SK-N-SH treated with all-trans-retinoic acid at 6 μM for 48 hours (cell line): ENCODE measurements around the gene FGF3.

ENCODE experiments used
- ATAC-seq: fragments of 200-7000 bp; cut with Tn5 transposase; 3 replicates; pipeline ENCODE4 v1.9.1; 2020; ENCODE audit warnings: mild to moderate bottlenecking, moderate library complexity
- ARNTL ChIP-seq: fragments of 450-650 bp; formaldehyde crosslinking; IDR thresholded peaks from 2 replicates; pipeline ENCODE4 v1.5.0; 2020; ENCODE audit warnings: low read depth, mild to moderate bottlenecking, moderate library complexity, borderline replicate concordance
- BACH2 ChIP-seq: fragments of 250-450 bp; sonication (Bioruptor Pico); IDR thresholded peaks from 2 replicates; pipeline ENCODE4 v1.9.0; 2021; ENCODE audit warnings: mild to moderate bottlenecking, borderline replicate concordance
- CSDC2 ChIP-seq: fragments of 250-450 bp; sonication (Bioruptor Pico); IDR thresholded peaks from 2 replicates; pipeline ENCODE4 v1.5.0; 2020; ENCODE audit warnings: mild to moderate bottlenecking, moderate library complexity
- ESRRG ChIP-seq: fragments of 250-450 bp; sonication (Bioruptor Pico); IDR thresholded peaks from 2 replicates; pipeline ENCODE4 v1.6.1; 2021; ENCODE audit warnings: mild to moderate bottlenecking
- GLIS3 ChIP-seq: fragments of 250-450 bp; sonication (Bioruptor Pico); IDR thresholded peaks from 2 replicates; pipeline ENCODE4 v1.5.0; 2020; ENCODE audit warnings: mild to moderate bottlenecking, moderate library complexity
- ISL1 ChIP-seq: fragments of 250-450 bp; sonication (Bioruptor Pico); IDR thresholded peaks from 2 replicates; pipeline ENCODE4 v2.1.2; 2022; ENCODE audit warnings: mild to moderate bottlenecking, moderate library complexity
- OSR1 ChIP-seq: fragments of 250-450 bp; sonication (Bioruptor Pico); IDR thresholded peaks from 2 replicates; pipeline ENCODE4 v1.8.0; 2022; ENCODE audit warnings: moderate library complexity, mild to moderate bottlenecking, inconsistent platforms
- PPARA ChIP-seq: fragments of 250-450 bp; sonication (Bioruptor Pico); IDR thresholded peaks from 2 replicates; pipeline ENCODE4 v1.5.0; 2020; ENCODE audit warnings: mild to moderate bottlenecking, borderline replicate concordance
- RARB ChIP-seq: fragments of 250-450 bp; sonication (Bioruptor Pico); IDR thresholded peaks from 2 replicates; pipeline ENCODE4 v1.8.0; 2021; ENCODE audit warnings: mild to moderate bottlenecking, moderate library complexity
- SNAI2 ChIP-seq: fragments of 250-450 bp; sonication (Bioruptor Pico); IDR thresholded peaks from 2 replicates; pipeline ENCODE4 v1.5.0; 2020; ENCODE audit warnings: mild to moderate bottlenecking, moderate library complexity
- TCF4 ChIP-seq: fragments of 250-450 bp; sonication (Bioruptor Pico); IDR thresholded peaks from 2 replicates; pipeline ENCODE4 v1.8.0; 2021; ENCODE audit warnings: mild to moderate bottlenecking, moderate library complexity, borderline replicate concordance
- TOX ChIP-seq: fragments of 250-450 bp; sonication (Bioruptor Pico); IDR thresholded peaks from 2 replicates; pipeline ENCODE4 v1.8.0; 2021; ENCODE audit warnings: mild to moderate bottlenecking, moderate library complexity, borderline replicate concordance
- ZC3H10 ChIP-seq: fragments of 250-450 bp; sonication (Bioruptor Pico); IDR thresholded peaks from 2 replicates; pipeline ENCODE4 v1.5.1; 2021; ENCODE audit warnings: mild to moderate bottlenecking, moderate library complexity
- ZFP3 ChIP-seq: fragments of 250-450 bp; sonication (Bioruptor Pico); IDR thresholded peaks from 2 replicates; pipeline ENCODE4 v1.5.0; 2020; ENCODE audit warnings: mild to moderate bottlenecking, moderate library complexity
- ZFP30 ChIP-seq: fragments of 450-650 bp; formaldehyde crosslinking; IDR thresholded peaks from 2 replicates; pipeline ENCODE4 v1.5.0; 2022; ENCODE audit warnings: mild to moderate bottlenecking, moderate library complexity
- ZNF565 ChIP-seq: fragments of 450-650 bp; formaldehyde crosslinking; conservative IDR thresholded peaks from 2 replicates; pipeline ENCODE4 v1.5.0; 2020; ENCODE audit warnings: low read depth, mild to moderate bottlenecking, moderate library complexity
- ZNF70 ChIP-seq: fragments of 450-650 bp; formaldehyde crosslinking; IDR thresholded peaks from 2 replicates; pipeline ENCODE4 v1.5.0; 2020; ENCODE audit warnings: mild to moderate bottlenecking, moderate library complexity
- ZNF8 ChIP-seq: fragments of 450-650 bp; formaldehyde crosslinking; IDR thresholded peaks from 2 replicates; pipeline ENCODE4 v1.5.0; 2020; ENCODE audit warnings: mild to moderate bottlenecking, moderate library complexity
- TF ChIP-seq, protein P1 (sequence below): fragments of 250-450 bp; sonication (Bioruptor Pico); IDR thresholded peaks from 2 replicates; pipeline ENCODE4 v1.5.1; 2020; ENCODE audit warnings: low read depth, mild to moderate bottlenecking, moderate library complexity
- TF ChIP-seq, protein P2 (sequence below): fragments of 250-450 bp; sonication (Bioruptor Pico); IDR thresholded peaks from 2 replicates; pipeline ENCODE4 v1.8.0; 2021; ENCODE audit warnings: low read depth, mild to moderate bottlenecking, moderate library complexity, borderline replicate concordance
- TF ChIP-seq, protein P3 (sequence below): fragments of 250-450 bp; sonication (Bioruptor Pico); IDR thresholded peaks from 2 replicates; pipeline ENCODE4 v1.5.0; 2020; ENCODE audit warnings: mild to moderate bottlenecking, moderate library complexity
- TF ChIP-seq, protein P4 (sequence below): fragments of 250-450 bp; sonication (Bioruptor Pico); IDR thresholded peaks from 2 replicates; pipeline ENCODE4 v1.5.1; 2021; ENCODE audit warnings: mild to moderate bottlenecking, moderate library complexity
- TF ChIP-seq, protein P5 (sequence below): fragments of 250-450 bp; sonication (Bioruptor Pico); IDR thresholded peaks from 2 replicates; pipeline ENCODE4 v1.8.0; 2020; ENCODE audit warnings: mild to moderate bottlenecking, moderate library complexity, borderline replicate concordance

Gene FGF3

DNA sequence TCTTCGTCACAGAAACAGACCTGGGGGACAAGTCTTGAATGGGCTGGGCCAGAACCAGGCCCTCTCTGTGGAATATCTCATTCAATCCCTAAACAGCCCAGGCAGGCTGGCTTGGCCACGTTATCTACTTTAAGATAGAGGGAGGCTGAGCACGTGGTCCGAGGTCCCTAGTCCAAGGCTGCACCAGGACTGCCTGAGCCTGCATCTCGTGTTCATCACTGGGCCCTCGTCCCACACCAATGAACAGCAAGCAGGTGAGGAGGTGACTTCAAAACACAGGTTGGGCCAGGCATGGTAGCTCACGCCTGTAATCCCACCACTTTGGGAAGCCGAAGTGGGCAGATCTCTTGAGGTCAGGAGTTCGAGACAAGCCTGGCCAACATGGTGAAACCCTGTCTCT lies 20.3 kb upstream of the FGF3 start:
- ATAC-seq: no peak
- no peak for TF ChIP-seq ZNF565
- no peak for TF ChIP-seq RARB (CRISPR knock-in tag)
- no peak for TF ChIP-seq ZFP30 (CRISPR knock-in tag)
- TF ChIP-seq ZNF70 (CRISPR knock-in tag): no peak
- no peak for TF ChIP-seq ESRRG
- TF ChIP-seq, protein P1, sequence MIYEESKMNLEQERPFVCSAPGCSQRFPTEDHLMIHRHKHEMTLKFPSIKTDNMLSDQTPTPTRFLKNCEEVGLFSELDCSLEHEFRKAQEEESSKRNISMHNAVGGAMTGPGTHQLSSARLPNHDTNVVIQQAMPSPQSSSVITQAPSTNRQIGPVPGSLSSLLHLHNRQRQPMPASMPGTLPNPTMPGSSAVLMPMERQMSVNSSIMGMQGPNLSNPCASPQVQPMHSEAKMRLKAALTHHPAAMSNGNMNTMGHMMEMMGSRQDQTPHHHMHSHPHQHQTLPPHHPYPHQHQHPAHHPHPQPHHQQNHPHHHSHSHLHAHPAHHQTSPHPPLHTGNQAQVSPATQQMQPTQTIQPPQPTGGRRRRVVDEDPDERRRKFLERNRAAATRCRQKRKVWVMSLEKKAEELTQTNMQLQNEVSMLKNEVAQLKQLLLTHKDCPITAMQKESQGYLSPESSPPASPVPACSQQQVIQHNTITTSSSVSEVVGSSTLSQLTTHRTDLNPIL (CRISPR knock-in tag): no peak
- no peak for TF ChIP-seq PPARA (CRISPR knock-in tag)
- TF ChIP-seq, protein P2, sequence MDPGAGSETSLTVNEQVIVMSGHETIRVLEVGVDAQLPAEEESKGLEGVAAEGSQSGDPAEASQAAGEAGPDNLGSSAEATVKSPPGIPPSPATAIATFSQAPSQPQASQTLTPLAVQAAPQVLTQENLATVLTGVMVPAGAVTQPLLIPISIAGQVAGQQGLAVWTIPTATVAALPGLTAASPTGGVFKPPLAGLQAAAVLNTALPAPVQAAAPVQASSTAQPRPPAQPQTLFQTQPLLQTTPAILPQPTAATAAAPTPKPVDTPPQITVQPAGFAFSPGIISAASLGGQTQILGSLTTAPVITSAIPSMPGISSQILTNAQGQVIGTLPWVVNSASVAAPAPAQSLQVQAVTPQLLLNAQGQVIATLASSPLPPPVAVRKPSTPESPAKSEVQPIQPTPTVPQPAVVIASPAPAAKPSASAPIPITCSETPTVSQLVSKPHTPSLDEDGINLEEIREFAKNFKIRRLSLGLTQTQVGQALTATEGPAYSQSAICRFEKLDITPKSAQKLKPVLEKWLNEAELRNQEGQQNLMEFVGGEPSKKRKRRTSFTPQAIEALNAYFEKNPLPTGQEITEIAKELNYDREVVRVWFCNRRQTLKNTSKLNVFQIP (CRISPR knock-in tag): no peak
- TF ChIP-seq BACH2 (CRISPR knock-in tag): no peak
- TF ChIP-seq ISL1 (CRISPR knock-in tag): no peak
- TF ChIP-seq ZNF8: no peak
- TF ChIP-seq GLIS3 (CRISPR knock-in tag): no peak
- TF ChIP-seq, protein P3, sequence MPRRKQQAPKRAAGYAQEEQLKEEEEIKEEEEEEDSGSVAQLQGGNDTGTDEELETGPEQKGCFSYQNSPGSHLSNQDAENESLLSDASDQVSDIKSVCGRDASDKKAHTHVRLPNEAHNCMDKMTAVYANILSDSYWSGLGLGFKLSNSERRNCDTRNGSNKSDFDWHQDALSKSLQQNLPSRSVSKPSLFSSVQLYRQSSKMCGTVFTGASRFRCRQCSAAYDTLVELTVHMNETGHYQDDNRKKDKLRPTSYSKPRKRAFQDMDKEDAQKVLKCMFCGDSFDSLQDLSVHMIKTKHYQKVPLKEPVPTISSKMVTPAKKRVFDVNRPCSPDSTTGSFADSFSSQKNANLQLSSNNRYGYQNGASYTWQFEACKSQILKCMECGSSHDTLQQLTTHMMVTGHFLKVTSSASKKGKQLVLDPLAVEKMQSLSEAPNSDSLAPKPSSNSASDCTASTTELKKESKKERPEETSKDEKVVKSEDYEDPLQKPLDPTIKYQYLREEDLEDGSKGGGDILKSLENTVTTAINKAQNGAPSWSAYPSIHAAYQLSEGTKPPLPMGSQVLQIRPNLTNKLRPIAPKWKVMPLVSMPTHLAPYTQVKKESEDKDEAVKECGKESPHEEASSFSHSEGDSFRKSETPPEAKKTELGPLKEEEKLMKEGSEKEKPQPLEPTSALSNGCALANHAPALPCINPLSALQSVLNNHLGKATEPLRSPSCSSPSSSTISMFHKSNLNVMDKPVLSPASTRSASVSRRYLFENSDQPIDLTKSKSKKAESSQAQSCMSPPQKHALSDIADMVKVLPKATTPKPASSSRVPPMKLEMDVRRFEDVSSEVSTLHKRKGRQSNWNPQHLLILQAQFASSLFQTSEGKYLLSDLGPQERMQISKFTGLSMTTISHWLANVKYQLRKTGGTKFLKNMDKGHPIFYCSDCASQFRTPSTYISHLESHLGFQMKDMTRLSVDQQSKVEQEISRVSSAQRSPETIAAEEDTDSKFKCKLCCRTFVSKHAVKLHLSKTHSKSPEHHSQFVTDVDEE (CRISPR knock-in tag): no peak
- TF ChIP-seq ARNTL (CRISPR knock-in tag): no peak
- TF ChIP-seq CSDC2: no peak
- TF ChIP-seq ZC3H10 (CRISPR knock-in tag): no peak
- TF ChIP-seq SNAI2: no peak

DNA sequence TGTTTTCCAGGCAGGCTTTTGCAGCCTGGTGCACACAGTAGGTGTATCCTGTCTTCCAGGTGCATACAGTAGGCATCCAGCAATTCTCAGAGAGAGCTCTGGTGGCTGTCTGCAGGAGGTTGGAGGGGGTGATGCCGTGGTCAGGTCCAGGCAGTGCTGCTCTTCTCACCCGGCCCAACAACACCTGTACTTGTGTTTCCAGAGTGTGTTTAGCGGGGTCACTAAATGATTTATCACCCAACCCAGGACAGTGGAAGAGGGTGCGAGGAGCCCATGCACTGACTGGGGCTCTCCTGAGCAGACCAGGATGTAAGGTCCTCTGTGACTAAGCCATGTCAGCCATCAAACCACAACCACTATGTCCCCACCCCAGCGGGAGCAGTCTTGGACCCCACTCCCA lies 18.6 kb upstream of the FGF3 start:
- TF ChIP-seq ZFP3 (no peak), BACH2 (CRISPR knock-in tag) (no peak), RARB (CRISPR knock-in tag) (no peak), TOX (no peak), ZNF565 (no peak), SNAI2 (no peak), ISL1 (CRISPR knock-in tag) (no peak), CSDC2 (no peak), GLIS3 (CRISPR knock-in tag) (no peak), TCF4 (no peak), ZNF8 (no peak), OSR1 (CRISPR knock-in tag) (no peak), ZFP30 (CRISPR knock-in tag) (no peak), PPARA (CRISPR knock-in tag) (no peak)
- TF ChIP-seq, protein P3 (CRISPR knock-in tag): no peak
- TF ChIP-seq, protein P2 (CRISPR knock-in tag): no peak
- TF ChIP-seq, protein P4, sequence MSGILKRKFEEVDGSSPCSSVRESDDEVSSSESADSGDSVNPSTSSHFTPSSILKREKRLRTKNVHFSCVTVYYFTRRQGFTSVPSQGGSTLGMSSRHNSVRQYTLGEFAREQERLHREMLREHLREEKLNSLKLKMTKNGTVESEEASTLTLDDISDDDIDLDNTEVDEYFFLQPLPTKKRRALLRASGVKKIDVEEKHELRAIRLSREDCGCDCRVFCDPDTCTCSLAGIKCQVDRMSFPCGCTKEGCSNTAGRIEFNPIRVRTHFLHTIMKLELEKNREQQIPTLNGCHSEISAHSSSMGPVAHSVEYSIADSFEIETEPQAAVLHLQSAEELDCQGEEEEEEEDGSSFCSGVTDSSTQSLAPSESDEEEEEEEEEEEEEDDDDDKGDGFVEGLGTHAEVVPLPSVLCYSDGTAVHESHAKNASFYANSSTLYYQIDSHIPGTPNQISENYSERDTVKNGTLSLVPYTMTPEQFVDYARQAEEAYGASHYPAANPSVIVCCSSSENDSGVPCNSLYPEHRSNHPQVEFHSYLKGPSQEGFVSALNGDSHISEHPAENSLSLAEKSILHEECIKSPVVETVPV (CRISPR knock-in tag): no peak
- TF ChIP-seq, protein P1 (CRISPR knock-in tag): no peak
- TF ChIP-seq, protein P5, sequence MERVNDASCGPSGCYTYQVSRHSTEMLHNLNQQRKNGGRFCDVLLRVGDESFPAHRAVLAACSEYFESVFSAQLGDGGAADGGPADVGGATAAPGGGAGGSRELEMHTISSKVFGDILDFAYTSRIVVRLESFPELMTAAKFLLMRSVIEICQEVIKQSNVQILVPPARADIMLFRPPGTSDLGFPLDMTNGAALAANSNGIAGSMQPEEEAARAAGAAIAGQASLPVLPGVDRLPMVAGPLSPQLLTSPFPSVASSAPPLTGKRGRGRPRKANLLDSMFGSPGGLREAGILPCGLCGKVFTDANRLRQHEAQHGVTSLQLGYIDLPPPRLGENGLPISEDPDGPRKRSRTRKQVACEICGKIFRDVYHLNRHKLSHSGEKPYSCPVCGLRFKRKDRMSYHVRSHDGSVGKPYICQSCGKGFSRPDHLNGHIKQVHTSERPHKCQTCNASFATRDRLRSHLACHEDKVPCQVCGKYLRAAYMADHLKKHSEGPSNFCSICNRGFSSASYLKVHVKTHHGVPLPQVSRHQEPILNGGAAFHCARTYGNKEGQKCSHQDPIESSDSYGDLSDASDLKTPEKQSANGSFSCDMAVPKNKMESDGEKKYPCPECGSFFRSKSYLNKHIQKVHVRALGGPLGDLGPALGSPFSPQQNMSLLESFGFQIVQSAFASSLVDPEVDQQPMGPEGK (CRISPR knock-in tag): no peak
- TF ChIP-seq, all 23 proteins: peak for 0
- no peak for ATAC-seq
